Stomach smooth muscle (tissue), 2 donors: ENCODE results near the gene ZNF550.
"Not testable (repeated sequence)": the region's sequence is repeated elsewhere in the genome, so short reads cannot be mapped to it uniquely, and the experiment has no call there.

Experiments used
- H3K27ac ChIP-seq: one replicate; pipeline ENCODE4 v1.7.0; 2013; ENCODE audit warnings: mild to moderate bottlenecking, low read length, inconsistent platforms
- H3K27me3 ChIP-seq, 2 donors: one replicate each; pipeline ENCODE4 v1.7.0; 2013; ENCODE audit warnings: low read length in 2 of 2; ENCODE audit not compliant: insufficient read depth in 2 of 2, control insufficient read depth in 1 of 2
- H3K36me3 ChIP-seq, 2 donors: one replicate each; pipeline ENCODE4 v1.7.0; 2013; ENCODE audit warnings: low read length in 2 of 2; ENCODE audit not compliant: control insufficient read depth in 2 of 2, insufficient read depth in 2 of 2
- H3K4me1 ChIP-seq: one replicate; pipeline ENCODE4 v1.7.0; 2013; ENCODE audit warnings: low read length; ENCODE audit not compliant: control insufficient read depth, insufficient read depth
- H3K4me3 ChIP-seq, 2 donors: one replicate each; pipeline ENCODE4 v1.7.0; 2013; ENCODE audit warnings: low read length in 2 of 2
- H3K9ac ChIP-seq, 2 donors: one replicate each; pipeline ENCODE4 v1.7.0; 2013; ENCODE audit warnings: low read length in 2 of 2, mild to moderate bottlenecking in 1 of 2
- H3K9me3 ChIP-seq, 2 donors: one replicate each; pipeline ENCODE4 v1.7.0; 2013; ENCODE audit warnings: low read length in 2 of 2; ENCODE audit not compliant: control insufficient read depth in 2 of 2
- donor health status: healthy.
- donor health status: Pancreatic carcinoma.

The ZNF550 gene

GRCh38 chr19:57488299-57488644, 71.4 kb downstream of the ZNF550 start:
- not testable (repeated sequence) for H3K9ac ChIP-seq, H3K27ac ChIP-seq, H3K27me3 ChIP-seq, H3K4me1 ChIP-seq, H3K9me3 ChIP-seq
- peak overlapping the region; percentile 43 to 54 for H3K4me3 ChIP-seq
- peaks cover 17 to 19% of the 10 kb centered on the region in 2 donors for H3K36me3 ChIP-seq

GRCh38 chr19:57487477-57488298, 72.0 kb downstream of the ZNF550 start, which contains the start of gene ZNF419:
ZNF419 (plus strand) TSS chr19:57487750; CDS start chr19:57487951, 201 bp downstream.
- not testable (repeated sequence) for H3K9me3 ChIP-seq, H3K4me1 ChIP-seq, H3K27ac ChIP-seq, H3K27me3 ChIP-seq
- peaks cover 13% of the 10 kb centered on the region in 2 donors for H3K36me3 ChIP-seq
- H3K4me3 ChIP-seq: peak within 1 kb of the TSS; percentile 77 to 97
- H3K9ac ChIP-seq: peak within 1 kb of the TSS; percentile 68 to 88
